Endothelial cell of umbilical vein (primary cell): ENCODE data around the gene PTPRT. TPM values are rescaled to one million over a fixed set of nuclear protein-coding genes. Genes with fewer than 3 reads are reported as not detected.

Experiments used
- BruUV-seq: library from RNA; stranded (reverse); fragments of 400-500 nt; replicated peaks from 2 replicates; lab custom pipeline; 2021; lab: Mats Ljungman, UMichigan
- CTCF ChIA-PET: fragments of 300-600, 350-600 bp; sonication (Branson Sonifier 250); formaldehyde crosslinking; loops from one replicate; lab custom pipeline; 2021; ENCODE audit warnings: antibody characterized with exemption, inconsistent platforms; lab: Charles Lee
- POLR2A ChIA-PET: fragments of 300-600, 350-600 bp; sonication (Branson Sonifier 250); formaldehyde crosslinking; loops from one replicate; lab custom pipeline; 2021; ENCODE audit warnings: antibody characterized with exemption, inconsistent platforms; lab: Charles Lee
- DNase-seq: peaks from one replicate; pipeline ENCODE4 v3.0.0-alpha.2; 2011; ENCODE audit warnings: low read depth, low spot score
- FAIRE-seq: peaks from 2 replicates; lab custom pipeline; 2011; peaks lifted over from hg19 to GRCh38; lab: Jason Lieb, UNC
- H2AFZ ChIP-seq: 2 replicates; pipeline ENCODE4 v1.6.0; 2012; ENCODE audit warnings: low read depth, low read length, control low read depth, inconsistent platforms
- H3K27ac ChIP-seq: 2 replicates; pipeline ENCODE4 v1.5.1; 2011; ENCODE audit warnings: low read depth, mild to moderate bottlenecking, control low read depth, low read length, moderate library complexity; ENCODE audit not compliant: insufficient read depth
- H3K27me3 ChIP-seq, 2 experiments: 2 replicates each; pipeline versions ENCODE4 v1.6.0 to v1.6.1; 2011; ENCODE audit warnings: low read length in 2 of 2, mixed read lengths in 1 of 2; ENCODE audit not compliant: control insufficient read depth in 2 of 2, insufficient read depth in 2 of 2
- H3K36me3 ChIP-seq, 2 experiments: 2 replicates in 1 of 2; 3 replicates in 1 of 2; pipeline ENCODE4 v1.5.1; 2011; ENCODE audit warnings: low read length in 2 of 2, mild to moderate bottlenecking in 1 of 2, moderate library complexity in 1 of 2; ENCODE audit not compliant: control insufficient read depth in 2 of 2, insufficient read depth in 2 of 2; ENCODE audit errors: extremely low read depth in 1 of 2
- H3K4me1 ChIP-seq: 3 replicates; pipeline ENCODE4 v1.5.1; 2011; ENCODE audit warnings: mild to moderate bottlenecking, low read length; ENCODE audit not compliant: control insufficient read depth, insufficient read depth; ENCODE audit errors: extremely low read depth
- H3K4me2 ChIP-seq: 2 replicates; pipeline ENCODE4 v1.6.1; 2011; ENCODE audit warnings: low read length, control low read depth, mixed read lengths; ENCODE audit not compliant: insufficient read depth
- H3K4me3 ChIP-seq, 3 experiments: fragments of 200-600 bp in 1 of 3; sonication (generic), shearing (Covaris generic) in 1 of 3; replicated peaks in 1 of 3; 2 replicates each; pipeline ENCODE4 v1.5.1; 2011 to 2016; ENCODE audit warnings: control low read depth in 3 of 3, low read length in 3 of 3, mild to moderate bottlenecking in 2 of 3, inconsistent platforms in 1 of 3, low read depth in 1 of 3, moderate library complexity in 1 of 3; ENCODE audit not compliant: insufficient read depth in 1 of 3
- H3K79me2 ChIP-seq: 2 replicates; pipeline ENCODE4 v1.6.0; 2012; ENCODE audit warnings: low read length, inconsistent platforms; ENCODE audit not compliant: control insufficient read depth, insufficient read depth
- H3K9ac ChIP-seq: replicated peaks from 2 replicates; pipeline ENCODE3; 2011; ENCODE audit warnings: low read length, control low read depth; ENCODE audit not compliant: insufficient read depth; ENCODE audit errors: extremely low read depth
- H3K9me1 ChIP-seq: replicated peaks from 3 replicates; pipeline ENCODE4 v1.6.0; 2011; ENCODE audit warnings: mild to moderate bottlenecking, low read length; ENCODE audit not compliant: control insufficient read depth, insufficient read depth; ENCODE audit errors: extremely low read depth
- H3K9me3 ChIP-seq: replicated peaks from 2 replicates; pipeline ENCODE4 v1.5.1; 2012; ENCODE audit warnings: low read length, inconsistent platforms; ENCODE audit not compliant: control insufficient read depth, insufficient read depth
- H4K20me1 ChIP-seq: replicated peaks from 2 replicates; pipeline ENCODE3; 2011; ENCODE audit warnings: mild to moderate bottlenecking, low read length; ENCODE audit not compliant: control insufficient read depth, insufficient read depth; ENCODE audit errors: extremely low read depth
- EZH2 ChIP-seq: IDR thresholded peaks from 2 replicates; pipeline ENCODE4 v1.6.1; 2012; ENCODE audit warnings: borderline replicate concordance, low read depth, mild to moderate bottlenecking, moderate library complexity, low read length, inconsistent platforms; ENCODE audit not compliant: severe bottlenecking
- FOS ChIP-seq: IDR thresholded peaks from 2 replicates; pipeline ENCODE4 v1.6.1; 2011; ENCODE audit warnings: mild to moderate bottlenecking, low read length, moderate library complexity, borderline replicate concordance; ENCODE audit not compliant: insufficient read depth
- GATA2 ChIP-seq: IDR thresholded peaks from 2 replicates; pipeline ENCODE4 v1.7.0; 2011; ENCODE audit warnings: low read depth, mild to moderate bottlenecking, moderate library complexity, mixed read lengths, low read length; ENCODE audit not compliant: insufficient read length, insufficient read depth
- JUN ChIP-seq: IDR thresholded peaks from 2 replicates; pipeline ENCODE4 v1.6.1; 2011; ENCODE audit warnings: borderline replicate concordance, low read depth; ENCODE audit not compliant: insufficient read length, insufficient read depth
- MYC ChIP-seq: IDR thresholded peaks from one replicate; pipeline ENCODE4 v1.6.1; 2011; ENCODE audit warnings: mild to moderate bottlenecking, low read depth, low read length
- POLR2A ChIP-seq: IDR thresholded peaks from 2 replicates; pipeline ENCODE4 v1.6.1; 2012; ENCODE audit warnings: low read depth, mild to moderate bottlenecking, control low read depth, low read length
- POLR2AphosphoS5 ChIP-seq: IDR thresholded peaks from 2 replicates; pipeline ENCODE4 v1.6.1; 2012; ENCODE audit warnings: low read depth, mild to moderate bottlenecking, control low read depth, low read length, moderate library complexity; ENCODE audit not compliant: insufficient read depth
- dilution Hi-C: fragments of 300-500 bp; cut with MboI; formaldehyde crosslinking; loops from one replicate; pipeline ENCODE4 v1.15.0; 2019; ENCODE audit warnings: low sequenced_read_pairs; ENCODE audit not compliant: extremely low pct_ligation_motif_present
- intact Hi-C: fragments of 100-400 bp; cut with micrococcal nuclease; formaldehyde crosslinking; loops from one replicate; pipeline ENCODE4 v1.10.0; 2022
- polyA plus RNA-seq, 4 experiments: library from polyadenylated mRNA; depleted of rRNA in 3 of 4; stranded (reverse) in 3 of 4; unstranded in 1 of 4; fragments of >200 nt; gene quantifications; 2 replicates each; pipeline versions ENCODE4 v1.2.1 to v1.2.3, GENCODE V29; 2011 to 2012; ENCODE audit warnings: missing spikeins in 1 of 4
- total RNA-seq: library from RNA; stranded (reverse); gene quantifications from 2 replicates; pipeline ENCODE4 v1.2.3, GENCODE V29; 2021
- TF ChIP-seq, protein P1 (sequence below): IDR thresholded peaks from 2 replicates; pipeline ENCODE4 v1.6.1; 2011; ENCODE audit not compliant: insufficient read depth, insufficient read length
- TF ChIP-seq, protein P2 (sequence below), 2 donors: IDR thresholded peaks; 1 replicate in 1 of 2; 2 replicates in 1 of 2; pipeline ENCODE4 v1.5.1; 2011; ENCODE audit warnings: low read length in 2 of 2, mild to moderate bottlenecking in 2 of 2, moderate library complexity in 2 of 2, control low read depth in 1 of 2, inconsistent platforms in 1 of 2, low read depth in 1 of 2; ENCODE audit not compliant: insufficient read depth in 1 of 2; ENCODE audit errors: extremely low read depth in 1 of 2

Gene PTPRT
- total and polyA plus RNA-seq, 2 donors (not counting 3 experiments of a cell fraction or from before 2014, with no cell fraction given) = not detected

DNA sequence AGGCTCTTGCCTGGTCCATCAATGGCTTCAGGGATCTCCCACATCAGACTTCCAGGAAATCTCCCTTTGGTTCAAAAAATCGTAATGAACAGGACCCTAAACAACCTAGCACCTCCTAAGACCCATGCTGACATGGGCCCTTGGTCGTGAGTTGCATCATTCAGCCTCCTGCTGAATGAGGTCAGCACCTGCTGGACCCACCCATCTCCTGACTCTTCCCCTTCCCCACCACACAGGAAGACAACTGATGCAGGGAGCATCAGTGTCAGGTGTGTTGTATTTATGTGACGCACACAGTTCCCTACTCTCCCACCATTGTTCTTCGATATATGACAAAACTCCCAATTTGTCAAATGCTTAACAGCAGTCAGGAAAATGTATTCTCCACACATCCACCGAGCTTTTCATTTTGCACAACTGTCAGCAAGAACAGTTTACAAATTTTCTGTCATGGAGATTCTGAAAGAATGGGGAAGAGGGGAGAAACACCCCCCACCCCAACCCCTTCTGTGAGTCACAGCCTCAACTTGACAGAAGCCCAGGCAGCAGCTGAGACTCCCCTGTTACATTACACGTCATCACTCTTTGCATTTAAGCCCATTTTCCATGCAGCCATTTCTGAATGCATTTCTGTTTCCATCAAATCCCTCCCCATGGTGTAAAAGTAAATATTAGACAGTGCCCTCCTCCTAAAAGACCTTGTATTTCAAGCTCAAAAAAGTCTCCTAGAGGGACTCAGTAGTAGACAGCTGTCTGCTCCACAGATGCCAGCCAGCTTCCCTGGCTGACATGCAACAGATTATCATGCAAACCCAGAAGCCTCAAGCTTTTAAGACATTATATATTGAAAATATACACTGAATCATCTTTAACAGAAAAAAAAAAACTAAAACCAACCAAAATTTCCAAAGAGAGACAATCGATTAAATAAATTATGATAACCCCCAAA lies 577.5 kb downstream of the PTPRT start:
- CTCF ChIA-PET = no interaction called here
- no peak overlapping the region for H2AFZ ChIP-seq
- intact Hi-C loops (no loop called here), dilution Hi-C loops (no loop called here)
- no peak overlapping the region for H3K27ac ChIP-seq
- H3K4me3 ChIP-seq = no peak overlapping the region
- no peak for TF ChIP-seq FOS
- TF ChIP-seq EZH2 = no peak
- TF ChIP-seq, protein P1, sequence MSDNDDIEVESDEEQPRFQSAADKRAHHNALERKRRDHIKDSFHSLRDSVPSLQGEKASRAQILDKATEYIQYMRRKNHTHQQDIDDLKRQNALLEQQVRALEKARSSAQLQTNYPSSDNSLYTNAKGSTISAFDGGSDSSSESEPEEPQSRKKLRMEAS = no peak
- TF ChIP-seq, protein P2, sequence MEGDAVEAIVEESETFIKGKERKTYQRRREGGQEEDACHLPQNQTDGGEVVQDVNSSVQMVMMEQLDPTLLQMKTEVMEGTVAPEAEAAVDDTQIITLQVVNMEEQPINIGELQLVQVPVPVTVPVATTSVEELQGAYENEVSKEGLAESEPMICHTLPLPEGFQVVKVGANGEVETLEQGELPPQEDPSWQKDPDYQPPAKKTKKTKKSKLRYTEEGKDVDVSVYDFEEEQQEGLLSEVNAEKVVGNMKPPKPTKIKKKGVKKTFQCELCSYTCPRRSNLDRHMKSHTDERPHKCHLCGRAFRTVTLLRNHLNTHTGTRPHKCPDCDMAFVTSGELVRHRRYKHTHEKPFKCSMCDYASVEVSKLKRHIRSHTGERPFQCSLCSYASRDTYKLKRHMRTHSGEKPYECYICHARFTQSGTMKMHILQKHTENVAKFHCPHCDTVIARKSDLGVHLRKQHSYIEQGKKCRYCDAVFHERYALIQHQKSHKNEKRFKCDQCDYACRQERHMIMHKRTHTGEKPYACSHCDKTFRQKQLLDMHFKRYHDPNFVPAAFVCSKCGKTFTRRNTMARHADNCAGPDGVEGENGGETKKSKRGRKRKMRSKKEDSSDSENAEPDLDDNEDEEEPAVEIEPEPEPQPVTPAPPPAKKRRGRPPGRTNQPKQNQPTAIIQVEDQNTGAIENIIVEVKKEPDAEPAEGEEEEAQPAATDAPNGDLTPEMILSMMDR (IDR thresholded peaks at IDR 0.05; ENCODE audit: extremely low read depth in 1 of 2, insufficient read depth in 1 of 2, low read depth in 1 of 2, low read length in 2 of 2) = no peak
- no peak for TF ChIP-seq JUN
- TF ChIP-seq POLR2A = no peak
- TF ChIP-seq MYC = no peak
- no peak for TF ChIP-seq POLR2AphosphoS5
- TF ChIP-seq GATA2 = no peak
- no peak for DNase-seq
- no peak for FAIRE-seq
- peaks cover 2% of the 10 kb centered on the region for H3K9me3 ChIP-seq
- no peak overlapping the region for H3K9ac ChIP-seq
- no peaks in the 10 kb centered on the region for H3K9me1 ChIP-seq
- POLR2A ChIA-PET = no interaction called here
- no peak overlapping the region for H3K4me2 ChIP-seq
- no peaks in the 10 kb centered on the region for H3K4me1 ChIP-seq
- H3K36me3 ChIP-seq = no peaks in the 10 kb centered on the region
- no peaks in the 10 kb centered on the region for H4K20me1 ChIP-seq
- no TSS peak for BruUV-seq
- no peaks in the 10 kb centered on the region for H3K79me2 ChIP-seq
- no peaks in the 10 kb centered on the region for H3K27me3 ChIP-seq
